Measurements from ENCODE around the gene TMCO1. TPM values are rescaled to one million over a fixed set of nuclear protein-coding genes. Genes with fewer than 3 reads are reported as not detected.

The TMCO1 gene
- polyA plus RNA-seq, 1 experiment, result 200 TPM

GRCh38 chr1:165678509-165678908 is 90.2 kb downstream of the TMCO1 start:
- Histone ChIP-seq H3K27me3 (ENCODE audit: control insufficient read depth, insufficient read depth, low read length) (no peaks in the 10 kb centered on the region), H3K9me3 (ENCODE audit: control insufficient read depth, insufficient read depth, low read length) (no peaks in the 10 kb centered on the region; the same call in 1 of the 2 replicates), H3K27ac (ENCODE audit: low read depth, low read length) (no peak overlapping the region), H3K4me3 (ENCODE audit: low read depth, low read length) (no peak overlapping the region)
- POLR2A ChIA-PET, result no interaction called here
- no peak for DNase-seq (ENCODE audit: low read depth, low spot score)
- no peak for TF ChIP-seq CTCF (IDR thresholded peaks at IDR 0.05; ENCODE audit: low read depth, low read length)
- CTCF ChIA-PET, result no interaction called here

Other genes starting within 250 kb of the TMCO1 start
- not detected in 2 replicates for gene LRRC52, start 224.9 kb downstream of the TMCO1 start, polyA plus RNA-seq (2011; rRNA removed)
- 242 and 252 TPM in 2 replicates for gene MGST3, start 137.6 kb downstream of the TMCO1 start, polyA plus RNA-seq (2011; rRNA removed)
- gene ALDH9A1, start 70.3 kb downstream of the TMCO1 start, polyA plus RNA-seq (2011; rRNA removed), result 94.3 and 149 TPM in 2 replicates
- 52.7 and 59.1 TPM in 2 replicates for gene UCK2, start 58.7 kb upstream of the TMCO1 start, polyA plus RNA-seq (2011; rRNA removed)

All from AG04450 (cell line).